Measurements from ENCODE around the gene ARL14EP.

Gene ARL14EP

DNA sequence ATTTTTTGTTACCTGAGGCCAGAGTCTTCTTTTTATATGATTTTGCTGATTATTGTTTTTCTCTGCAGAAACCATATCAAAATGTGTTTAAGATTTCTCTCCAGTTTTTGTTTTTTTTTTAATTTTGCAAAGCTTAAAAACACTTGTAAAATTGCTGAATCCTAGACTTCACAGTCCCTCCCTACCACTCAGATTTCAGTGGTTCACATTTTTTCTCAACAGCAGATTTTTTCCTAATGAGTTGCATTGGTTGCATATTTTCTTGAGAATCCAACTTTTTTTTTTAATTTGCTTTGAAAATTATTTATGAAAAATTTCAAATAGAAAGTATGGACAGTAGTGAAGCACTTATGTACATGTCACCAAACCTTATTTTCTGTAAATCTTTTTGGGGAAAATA lies 5.8 kb downstream of the ARL14EP start:
- DNase-seq = no peak

DNA sequence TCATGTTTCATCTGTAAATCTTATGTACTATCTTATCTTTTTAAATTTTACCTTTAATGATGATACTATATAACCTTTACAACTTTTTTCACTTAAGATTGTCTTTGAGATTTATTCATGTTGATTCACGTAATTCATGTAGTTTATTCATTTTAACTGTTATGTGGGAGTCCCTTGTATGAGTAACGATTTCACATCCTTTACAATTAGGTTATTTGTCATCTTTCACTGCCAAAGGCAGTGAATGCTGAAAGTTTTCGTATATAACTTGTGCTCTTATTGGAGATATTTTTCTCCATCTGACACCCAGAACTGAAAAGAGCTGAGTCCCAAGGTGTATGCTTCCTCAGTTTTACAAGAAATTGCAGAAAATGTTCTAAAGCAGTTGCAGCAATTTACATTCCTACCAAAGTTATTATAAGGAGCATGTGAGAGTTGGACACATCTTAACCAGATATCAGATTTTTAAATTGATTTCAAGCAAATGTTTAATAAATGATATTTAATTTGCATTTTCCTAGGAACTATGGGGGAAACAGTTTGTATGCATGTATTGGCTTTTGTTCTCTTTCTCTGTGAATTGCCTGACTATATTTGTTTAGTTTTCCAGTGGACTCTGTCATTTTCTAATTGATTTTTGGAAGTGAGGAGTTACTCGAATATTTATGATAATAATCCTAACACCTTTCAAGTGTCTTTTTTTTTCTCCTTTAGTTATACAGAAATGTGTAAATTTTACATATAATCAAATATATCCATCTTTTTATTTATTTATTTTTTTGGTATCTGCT lies 6.4 kb downstream of the ARL14EP start:
- no peak for DNase-seq

DNA sequence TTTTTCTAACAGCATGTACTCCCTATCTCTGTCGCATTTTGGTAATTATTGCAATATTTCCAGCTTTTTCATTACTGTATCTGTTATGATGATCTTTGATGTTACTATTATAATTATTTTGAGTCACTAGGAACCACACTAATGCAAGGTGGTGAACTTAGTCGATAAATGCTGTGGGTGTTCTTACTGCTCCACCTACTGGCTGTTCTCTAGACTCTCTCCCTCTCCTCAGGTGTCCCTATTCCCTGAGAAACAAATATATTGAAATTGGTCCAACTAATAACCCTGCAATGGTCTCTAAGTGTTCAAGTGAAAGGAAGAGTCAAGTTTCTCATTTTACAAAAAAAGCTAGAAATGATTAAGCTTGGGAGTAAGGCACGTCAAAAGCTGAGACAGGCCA lies 10.5 kb downstream of the ARL14EP start:
- peak; percentile 47 for DNase-seq

- DNase-seq = no peak
These were observed 19.8 kb downstream of the ARL14EP start for GRCh38 chr11:30342736-30343166.

DNA sequence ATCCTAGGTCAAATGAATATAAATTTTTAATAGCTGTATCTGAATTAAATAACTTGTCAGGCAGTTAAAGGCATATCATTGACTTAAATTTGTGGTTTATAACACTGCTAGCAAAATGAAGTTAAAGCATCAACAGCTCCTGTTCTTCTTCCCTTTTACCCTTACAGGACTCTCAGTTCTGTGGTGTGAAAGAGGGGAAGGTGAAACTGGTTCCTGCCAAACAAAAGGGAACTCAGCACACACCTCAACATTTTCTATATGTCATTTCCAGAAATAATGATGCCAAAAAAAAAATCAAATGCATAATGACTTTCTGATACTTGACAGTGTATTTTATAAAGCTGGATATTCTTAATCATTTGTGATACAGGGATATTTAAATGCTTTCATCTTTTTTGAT lies 21.2 kb downstream of the ARL14EP start:
- no peak for DNase-seq

DNA sequence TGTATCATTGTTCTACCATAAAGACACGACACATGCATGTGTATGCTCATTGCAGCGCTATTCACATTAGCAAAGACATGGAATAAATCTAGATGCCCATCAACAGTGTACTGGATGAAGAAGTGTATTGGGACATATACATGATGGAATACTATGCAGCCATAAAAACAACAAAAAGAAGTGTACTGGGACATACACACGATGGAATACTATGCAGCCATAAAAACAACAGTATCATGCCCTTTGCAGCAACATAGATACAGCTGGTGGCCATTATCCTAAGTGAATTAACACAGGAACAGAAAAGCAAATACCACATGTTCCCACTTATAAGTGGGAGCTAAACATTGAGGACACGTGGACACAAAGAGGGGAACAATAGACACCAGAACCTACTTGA lies 22.7 kb downstream of the ARL14EP start:
- DNase-seq = no peak

- DNase-seq = peak; percentile 77
These were observed 23.3 kb downstream of the ARL14EP start for GRCh38 chr11:30346068-30346688.

DNA sequence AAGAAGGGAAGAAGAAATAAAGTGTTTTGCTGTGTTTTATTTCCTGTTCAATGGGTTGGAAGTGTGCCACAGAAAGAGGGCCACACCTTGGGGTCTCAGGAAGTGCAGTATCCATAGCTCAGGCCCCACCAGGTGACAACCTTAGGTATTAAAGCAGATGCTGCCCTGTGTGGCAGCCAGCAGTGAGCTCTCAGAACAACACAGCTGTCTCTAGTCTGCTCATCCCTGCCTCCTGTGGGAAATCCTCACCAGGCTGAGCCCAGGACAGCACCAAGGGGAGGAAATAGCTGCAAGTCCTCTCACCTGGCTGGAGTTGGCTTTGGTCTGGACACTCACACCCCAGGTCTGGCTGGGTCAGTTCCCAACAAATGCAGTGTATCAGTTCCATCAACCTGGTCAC lies 25.1 kb downstream of the ARL14EP start:
- DNase-seq = peak; percentile 36

DNA sequence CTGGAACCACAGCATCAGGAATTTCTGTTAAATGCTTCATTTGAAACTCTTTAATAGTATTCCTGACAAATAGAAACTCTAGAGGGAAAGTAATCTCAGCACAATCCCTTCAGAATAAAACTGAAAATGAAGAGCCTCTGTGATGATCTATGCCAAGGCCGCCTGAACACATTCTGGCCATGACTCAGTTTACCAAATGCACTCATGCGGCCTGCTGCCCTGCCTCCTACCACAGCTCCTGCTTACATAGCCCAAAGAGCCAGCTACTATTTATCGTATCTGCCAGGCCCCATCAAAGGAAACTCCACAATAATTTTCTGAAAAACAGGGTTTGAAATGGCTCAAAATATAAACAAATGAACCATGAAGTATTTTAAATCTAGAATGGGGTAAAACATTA lies 27.0 kb downstream of the ARL14EP start:
- no peak for DNase-seq

- DNase-seq = no peak
These were observed 27.5 kb downstream of the ARL14EP start for GRCh38 chr11:30350384-30350783.

- DNase-seq = no peak
These were observed 28.2 kb downstream of the ARL14EP start for GRCh38 chr11:30351061-30351460.

GRCh38 chr11:30356391-30356790 lies 33.5 kb downstream of the ARL14EP start:
- no peak for DNase-seq

DNA sequence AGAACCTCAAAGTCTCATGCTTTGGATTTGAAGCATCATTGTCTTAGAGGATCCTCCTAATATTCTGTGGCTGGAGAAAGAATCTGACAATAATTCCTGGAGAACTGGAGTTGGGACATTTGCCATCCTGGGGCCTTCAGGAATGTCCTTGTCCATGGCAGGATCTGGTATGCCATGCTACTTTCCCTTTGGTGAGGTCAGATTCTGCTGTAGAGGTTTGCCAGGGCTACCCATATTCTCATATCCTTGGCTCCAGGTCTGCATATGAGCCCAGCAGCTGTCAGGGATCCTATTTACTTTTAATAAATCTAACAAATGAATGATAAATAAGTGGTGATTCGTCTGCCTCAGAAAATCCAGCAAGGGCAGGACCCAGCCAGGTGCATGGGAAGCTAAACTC lies 35.0 kb downstream of the ARL14EP start:
- no peak for DNase-seq

DNA sequence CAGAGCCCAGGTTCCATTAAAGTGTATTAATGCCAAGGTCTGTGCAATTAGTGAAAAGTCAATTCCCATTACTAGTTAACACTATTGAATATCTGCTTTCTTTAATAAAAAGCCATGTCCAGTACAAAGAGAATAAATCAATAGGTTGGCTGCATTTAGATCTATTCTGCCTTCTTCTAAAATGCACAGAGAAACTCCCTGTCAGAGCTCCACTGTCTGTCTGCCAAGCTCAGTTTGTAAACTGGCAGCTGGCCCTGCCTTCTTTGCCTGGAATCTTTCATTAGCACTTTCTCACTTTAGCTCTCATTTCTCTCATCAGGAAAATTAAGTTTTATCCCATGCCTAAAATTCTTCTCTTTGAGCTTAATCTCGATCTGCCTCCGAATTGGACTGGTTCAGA lies 35.6 kb downstream of the ARL14EP start:
- DNase-seq = no peak

GRCh38 chr11:30360741-30361140 lies 37.8 kb downstream of the ARL14EP start:
- no peak for DNase-seq

- DNase-seq = no peak
These were observed 41.4 kb downstream of the ARL14EP start for GRCh38 chr11:30364139-30364836.

GRCh38 chr11:30364837-30365482 lies 42.1 kb downstream of the ARL14EP start:
- DNase-seq = no peak

GRCh38 chr11:30365793-30366517 lies 43.1 kb downstream of the ARL14EP start:
- DNase-seq = no peak

DNA sequence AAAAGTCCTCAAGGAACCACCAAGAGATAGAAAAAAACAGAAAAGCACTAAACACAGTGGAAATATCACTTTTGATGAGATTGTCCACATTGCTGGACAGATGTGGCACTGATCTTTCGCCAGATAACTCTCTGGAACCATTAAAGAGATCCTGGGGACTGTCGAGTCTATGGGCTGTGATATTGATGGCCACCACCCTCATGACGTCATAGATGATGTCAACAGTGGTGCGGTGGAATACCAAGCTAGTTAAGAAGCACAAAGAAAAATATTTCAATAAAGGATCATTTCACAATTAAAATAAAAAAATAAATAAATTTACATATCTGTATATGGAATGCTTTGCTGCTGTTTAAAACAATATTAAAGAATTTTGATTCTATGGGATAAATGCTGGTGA lies 45.5 kb downstream of the ARL14EP start:
- DNase-seq = no peak

DNA sequence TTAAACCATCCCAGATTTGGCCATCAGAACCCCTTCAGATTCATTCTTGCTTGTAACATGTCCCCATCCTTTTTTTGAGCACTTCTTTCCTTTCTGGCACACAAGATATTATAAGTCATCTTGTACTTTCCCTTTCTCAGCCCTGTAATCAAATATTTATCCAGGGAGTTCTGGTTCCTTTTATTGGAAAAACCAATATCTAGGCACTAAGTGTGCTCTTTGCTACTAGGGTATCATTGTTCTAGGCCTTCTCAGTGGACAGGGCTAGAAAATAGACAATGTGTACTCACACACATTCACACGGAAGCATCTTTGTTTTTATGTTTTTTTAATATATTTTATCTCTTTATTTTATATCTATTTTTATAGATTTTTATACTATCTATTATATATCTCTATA lies 47.3 kb downstream of the ARL14EP start:
- DNase-seq = no peak

GRCh38 chr11:30377347-30377746 lies 54.4 kb downstream of the ARL14EP start:
- no peak for DNase-seq

DNA sequence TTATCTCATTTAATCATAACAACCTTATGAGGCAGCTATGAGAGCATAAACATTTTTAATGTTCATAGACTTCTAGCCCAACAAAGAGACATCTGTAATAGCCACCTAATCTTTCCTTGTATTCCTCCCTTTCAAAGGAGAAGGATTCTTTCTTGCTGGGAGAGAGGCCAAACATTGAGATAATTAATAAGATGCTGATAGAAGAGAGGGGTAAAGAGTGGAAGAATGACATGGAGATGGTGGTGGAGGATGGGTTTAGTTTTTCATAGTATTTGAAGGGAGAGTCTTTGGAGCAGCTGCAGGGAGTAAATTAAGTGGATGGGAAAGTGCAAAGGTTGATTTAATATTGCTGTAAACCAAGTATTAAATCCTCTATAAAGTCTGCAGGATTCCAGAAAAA lies 57.9 kb downstream of the ARL14EP start:
- no peak for DNase-seq

GRCh38 chr11:30381879-30382278 lies 59.0 kb downstream of the ARL14EP start:
- peak; percentile 92 for DNase-seq

Data from NCI-H82 (cell line).